Activated CD4-positive, alpha-beta T cell treated with anti-CD3 and anti-CD28 coated beads, Interleukin-2, Interleukin-4, amounts not matched to agents 100 ng/mL and 50 ng/mL, durations not matched to agents 16 hours and 8 hours (primary cell): ENCODE data around the gene SH3D21.

Source experiments
- DNase-seq: peaks from one replicate; pipeline ENCODE4 v3.0.0-alpha.2; 2020; ENCODE audit warnings: low spot score

Gene SH3D21

GRCh38 chr1:36306210-36306901 is at the start of gene SH3D21:
Gene SH3D21, plus strand, starts transcription at chr1:36306368. Its CDS starts 53 bp downstream, at chr1:36306421.
- peak; percentile 54 for DNase-seq

GRCh38 chr1:36256558-36257374 is 49.4 kb upstream of the SH3D21 start:
- DNase-seq: no peak

- DNase-seq: no peak
These were observed 48.8 kb upstream of the SH3D21 start for GRCh38 chr1:36257375-36257767.

GRCh38 chr1:36258960-36259344 is 47.2 kb upstream of the SH3D21 start:
- no peak for DNase-seq

GRCh38 chr1:36268981-36269380 is 37.2 kb upstream of the SH3D21 start:
- no peak for DNase-seq

- DNase-seq: no peak
These were observed 36.7 kb upstream of the SH3D21 start for GRCh38 chr1:36269408-36269838.

GRCh38 chr1:36273024-36273423 is 33.1 kb upstream of the SH3D21 start:
- DNase-seq: no peak

- no peak for DNase-seq
These were observed 32.0 kb upstream of the SH3D21 start for GRCh38 chr1:36274201-36274600.

GRCh38 chr1:36276688-36277087 is 29.5 kb upstream of the SH3D21 start:
- DNase-seq: no peak

GRCh38 chr1:36279110-36279788 is 26.9 kb upstream of the SH3D21 start:
- DNase-seq: no peak

GRCh38 chr1:36279789-36280296 is 26.3 kb upstream of the SH3D21 start:
- DNase-seq: no peak

GRCh38 chr1:36284061-36284460 is 22.1 kb upstream of the SH3D21 start:
- no peak for DNase-seq

GRCh38 chr1:36284517-36284916 is 21.7 kb upstream of the SH3D21 start:
- no peak for DNase-seq

GRCh38 chr1:36285443-36286101 is 20.6 kb upstream of the SH3D21 start:
- DNase-seq: peak; percentile 74

- no peak for DNase-seq
These were observed 19.4 kb upstream of the SH3D21 start for GRCh38 chr1:36286802-36287201.

GRCh38 chr1:36287595-36287994 is 18.6 kb upstream of the SH3D21 start:
- no peak for DNase-seq

- no peak for DNase-seq
These were observed 10.8 kb upstream of the SH3D21 start for GRCh38 chr1:36295390-36295789.

- no peak for DNase-seq
These were observed 9.1 kb upstream of the SH3D21 start for GRCh38 chr1:36297062-36297461.

- DNase-seq: no peak
These were observed 7.5 kb upstream of the SH3D21 start for GRCh38 chr1:36298640-36299039.

GRCh38 chr1:36300526-36300925 is 5.6 kb upstream of the SH3D21 start:
- no peak for DNase-seq

- no peak for DNase-seq
These were observed 4.9 kb upstream of the SH3D21 start for GRCh38 chr1:36301220-36301619.

GRCh38 chr1:36303244-36303643 is 2.9 kb upstream of the SH3D21 start:
- no peak for DNase-seq
